Measurements from ENCODE around the gene KRT86.

- TF ChIP-seq POLR2A (IDR thresholded peaks at IDR 0.05) (no peak), CTCF (IDR thresholded peaks at IDR 0.05) (no peak)
Observed at GRCh38 chr12:52270541-52271070, 3.8 kb upstream of the KRT86 start.
